ENCODE results near the gene USP31.

Gene USP31

DNA sequence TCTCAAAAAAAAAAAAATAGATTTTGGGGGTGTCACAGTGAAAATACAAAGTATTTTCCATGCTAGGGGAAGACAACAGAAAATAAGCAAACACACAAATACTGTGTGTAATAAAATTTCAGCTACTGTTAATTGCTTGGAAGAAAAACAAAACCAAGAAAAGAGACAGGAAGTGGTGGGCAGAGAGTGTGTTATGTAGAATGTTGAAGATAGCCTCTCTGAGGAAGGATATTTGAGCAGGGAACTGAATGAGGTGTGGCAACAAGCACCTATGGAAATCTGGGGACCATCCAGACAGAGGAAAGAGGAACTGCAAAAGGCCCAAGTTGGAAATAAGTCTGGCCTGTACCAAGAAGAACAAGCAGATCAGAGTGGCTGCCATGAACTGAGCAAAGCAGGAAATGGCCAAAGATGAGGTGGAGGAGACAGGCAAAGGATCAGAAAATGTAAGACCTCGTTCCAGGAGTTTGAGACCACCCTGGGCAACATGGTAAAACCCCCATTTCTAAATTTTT lies 7.8 kb upstream of the USP31 start:
- Histone ChIP-seq H3K4me3 (ENCODE audit: low read length) (no peak overlapping the region), H3K9me3 (ENCODE audit: control insufficient read depth, low read depth, low read length) (no peaks in the 10 kb centered on the region), H3K9ac (ENCODE audit: low read length) (no peak overlapping the region), H3K27ac (ENCODE audit: low read length) (no peak overlapping the region), H3K4me1 (ENCODE audit: control insufficient read depth, low read depth, low read length) (no peaks in the 10 kb centered on the region), H3K27me3 (ENCODE audit: control insufficient read depth, insufficient read depth, low read length) (no peaks in the 10 kb centered on the region), H3K36me3 (ENCODE audit: control insufficient read depth, low read depth, low read length) (no peaks in the 10 kb centered on the region)

DNA sequence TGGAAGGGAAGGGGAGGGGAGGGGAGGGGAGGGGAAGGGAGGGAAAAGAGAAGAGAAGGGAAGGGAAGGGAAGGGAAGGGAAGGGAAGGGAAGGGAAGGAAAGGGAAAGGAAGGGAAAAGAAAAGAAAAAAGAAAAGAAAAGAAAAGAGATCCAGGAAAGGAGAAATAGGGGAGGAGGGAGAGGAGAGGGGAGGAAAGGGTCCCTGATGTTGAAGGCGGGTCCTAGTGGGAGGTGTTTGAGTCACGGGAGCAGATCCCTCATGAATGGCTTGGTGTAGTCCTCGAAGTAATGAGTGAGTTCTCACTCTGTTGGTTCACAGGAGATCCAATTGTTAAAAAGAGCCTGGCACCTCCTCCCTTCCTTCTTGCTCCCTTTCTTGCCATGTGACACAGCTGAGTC lies 6.9 kb upstream of the USP31 start:
- H3K27me3 ChIP-seq (ENCODE audit: control insufficient read depth, insufficient read depth, low read length), result peaks cover under 1% of the 10 kb centered on the region
- no peaks in the 10 kb centered on the region for H3K9me3 ChIP-seq (ENCODE audit: control insufficient read depth, low read depth, low read length)
- no peak overlapping the region for H3K4me3 ChIP-seq (ENCODE audit: low read length)
- no peaks in the 10 kb centered on the region for H3K4me1 ChIP-seq (ENCODE audit: control insufficient read depth, low read depth, low read length)
- no peak overlapping the region for H3K9ac ChIP-seq (ENCODE audit: low read length)
- H3K27ac ChIP-seq (ENCODE audit: low read length), result no peak overlapping the region
- no peaks in the 10 kb centered on the region for H3K36me3 ChIP-seq (ENCODE audit: control insufficient read depth, low read depth, low read length)

DNA sequence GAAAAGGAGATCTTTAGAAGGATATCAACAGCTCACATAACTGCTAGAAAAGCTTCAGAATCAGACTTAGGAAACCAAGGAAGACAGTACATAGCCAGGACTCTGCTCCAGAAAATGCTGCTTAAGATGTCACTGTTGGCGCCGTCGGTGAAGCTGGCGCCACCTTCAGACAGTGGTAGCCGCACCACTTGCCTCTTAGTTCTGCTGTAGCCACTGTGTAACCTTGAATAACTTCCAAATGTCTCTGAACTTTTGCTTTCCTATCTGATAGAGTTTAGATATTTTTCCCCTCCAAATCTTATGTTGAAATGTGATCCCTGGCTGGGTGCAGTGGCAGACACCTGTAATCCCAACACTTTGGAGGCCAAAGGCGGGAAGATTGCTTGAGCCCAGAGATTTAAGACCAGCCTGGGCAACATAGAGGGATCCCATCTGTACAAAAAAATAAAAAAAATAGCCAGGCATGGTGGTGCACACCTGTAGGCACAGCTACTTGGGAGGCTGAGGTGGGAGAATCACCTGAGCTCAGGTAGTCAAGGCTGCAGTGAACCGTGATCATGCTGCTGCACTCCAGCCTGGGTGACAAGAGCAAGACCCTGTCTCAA lies 6.3 kb upstream of the USP31 start:
- Histone ChIP-seq H3K4me1 (ENCODE audit: control insufficient read depth, low read depth, low read length) (no peaks in the 10 kb centered on the region), H3K4me3 (ENCODE audit: low read length) (no peak overlapping the region), H3K9ac (ENCODE audit: low read length) (no peak overlapping the region), H3K27me3 (ENCODE audit: control insufficient read depth, insufficient read depth, low read length) (peaks cover 6% of the 10 kb centered on the region), H3K36me3 (ENCODE audit: control insufficient read depth, low read depth, low read length) (no peaks in the 10 kb centered on the region), H3K9me3 (ENCODE audit: control insufficient read depth, low read depth, low read length) (no peaks in the 10 kb centered on the region), H3K27ac (ENCODE audit: low read length) (no peak overlapping the region)

DNA sequence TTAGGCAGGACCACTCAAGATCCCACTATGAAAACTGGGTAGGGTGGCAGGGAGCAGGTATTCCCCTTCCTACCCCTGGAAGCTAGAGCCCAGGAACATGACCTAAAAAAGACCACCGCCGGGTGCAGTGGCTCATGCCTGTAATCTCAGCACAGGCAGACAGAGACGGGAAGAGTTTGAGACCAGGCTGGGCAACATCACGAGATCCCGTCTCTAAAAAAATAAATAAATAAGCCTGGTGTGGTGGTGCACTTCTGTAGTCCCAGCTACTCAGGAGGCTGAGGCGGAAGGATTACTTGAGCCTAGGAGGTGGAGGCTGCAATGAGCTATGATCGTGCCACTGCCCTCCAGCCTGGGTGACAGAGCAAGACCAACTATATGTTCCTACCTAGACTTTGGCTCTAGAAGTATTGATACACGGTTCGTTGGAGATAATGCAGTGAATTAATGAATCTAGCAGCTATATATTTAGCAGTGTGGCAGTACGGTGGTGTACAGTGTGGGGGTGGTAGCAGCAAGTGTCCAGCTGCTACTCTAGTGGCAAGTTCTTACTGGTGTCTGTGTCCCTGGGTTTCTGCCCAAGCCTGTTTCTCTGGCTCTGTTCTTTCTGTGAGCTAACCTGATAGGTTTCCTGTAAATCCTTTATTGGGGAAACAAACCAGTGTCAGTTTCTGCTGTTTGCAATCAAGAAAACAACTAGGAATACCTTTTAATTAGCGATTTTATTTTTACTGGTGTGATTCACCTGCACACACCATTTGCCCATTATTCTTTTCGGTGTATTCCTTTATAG lies 3.3 kb upstream of the USP31 start:
- Histone ChIP-seq H3K27me3 (ENCODE audit: control insufficient read depth, insufficient read depth, low read length) (peaks cover 17% of the 10 kb centered on the region), H3K9me3 (ENCODE audit: control insufficient read depth, low read depth, low read length) (no peaks in the 10 kb centered on the region), H3K4me1 (ENCODE audit: control insufficient read depth, low read depth, low read length) (peaks cover 4% of the 10 kb centered on the region), H3K36me3 (ENCODE audit: control insufficient read depth, low read depth, low read length) (no peaks in the 10 kb centered on the region), H3K9ac (ENCODE audit: low read length) (no peak overlapping the region), H3K27ac (ENCODE audit: low read length) (no peak overlapping the region), H3K4me3 (ENCODE audit: low read length) (no peak overlapping the region)

DNA sequence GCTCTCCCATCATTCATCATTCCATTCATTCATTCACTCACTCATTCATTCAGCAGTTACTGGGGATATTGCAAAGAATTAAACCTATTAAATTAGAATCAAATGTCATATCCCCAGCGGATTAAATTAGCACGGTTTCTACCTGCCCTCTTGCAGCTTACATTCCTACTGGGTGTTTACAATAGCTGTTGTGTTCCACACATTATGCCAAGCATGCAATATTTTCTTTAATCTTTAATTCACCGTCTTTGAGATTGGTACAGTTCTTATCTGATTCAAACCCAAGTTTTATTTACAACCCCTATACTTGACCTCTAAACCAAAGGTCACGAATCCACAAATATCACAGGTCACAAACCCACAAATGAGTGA lies 727 bp upstream of the USP31 start:
- H3K27me3 ChIP-seq (ENCODE audit: control insufficient read depth, insufficient read depth, low read length), result peaks cover 17% of the 10 kb centered on the region
- peaks cover 19% of the 10 kb centered on the region for H3K4me1 ChIP-seq (ENCODE audit: control insufficient read depth, low read depth, low read length)
- H3K9ac ChIP-seq (ENCODE audit: low read length), result no peak overlapping the region
- no peaks in the 10 kb centered on the region for H3K36me3 ChIP-seq (ENCODE audit: control insufficient read depth, low read depth, low read length)
- H3K27ac ChIP-seq (ENCODE audit: low read length), result no peak overlapping the region
- H3K4me3 ChIP-seq (ENCODE audit: low read length), result peak overlapping the region; percentile 76
- no peaks in the 10 kb centered on the region for H3K9me3 ChIP-seq (ENCODE audit: control insufficient read depth, low read depth, low read length)

DNA sequence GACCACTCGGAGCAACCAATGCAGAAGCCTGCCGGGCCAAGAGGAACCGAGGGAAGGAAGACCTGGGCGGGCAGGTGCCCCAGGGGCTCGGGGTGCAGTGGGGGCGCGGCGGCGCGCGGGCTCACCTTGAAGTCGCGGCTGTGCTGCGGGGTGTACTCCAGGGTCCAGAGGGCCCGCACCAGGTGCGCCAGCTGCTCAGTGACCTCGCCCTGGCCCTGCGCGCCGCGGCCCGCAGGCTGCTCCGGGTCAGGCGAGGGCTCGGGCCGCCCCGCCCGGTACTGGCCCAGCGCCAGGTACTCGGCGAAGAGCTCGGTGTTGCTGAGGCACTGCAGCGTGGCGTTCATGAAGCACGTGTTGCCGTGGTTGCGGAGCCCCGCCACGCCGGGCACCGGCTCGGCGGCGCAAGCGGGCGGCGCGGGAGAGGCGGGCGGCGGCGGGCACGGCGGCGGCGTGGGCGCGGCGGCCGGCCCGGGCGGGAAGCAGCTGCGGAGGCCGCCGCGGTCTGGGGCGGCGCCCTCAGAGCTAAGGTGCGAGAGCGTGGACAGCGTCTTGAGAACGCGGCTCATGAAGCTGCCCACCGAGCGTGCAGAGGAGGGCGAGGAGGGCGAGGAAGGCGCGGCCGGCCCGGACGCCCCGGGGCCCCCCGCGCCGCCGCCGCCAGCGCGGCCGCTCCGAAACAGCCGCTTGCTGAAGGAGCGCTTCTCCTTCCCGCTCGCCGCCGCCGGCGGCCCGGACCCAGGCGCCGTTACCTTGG lies 562 bp downstream of the USP31 start:
- peak overlapping the region; percentile 82 for H3K4me3 ChIP-seq (ENCODE audit: low read length)
- H3K4me1 ChIP-seq (ENCODE audit: control insufficient read depth, low read depth, low read length), result peaks cover 23% of the 10 kb centered on the region
- H3K9me3 ChIP-seq (ENCODE audit: control insufficient read depth, low read depth, low read length), result no peaks in the 10 kb centered on the region
- no peak overlapping the region for H3K27ac ChIP-seq (ENCODE audit: low read length)
- H3K9ac ChIP-seq (ENCODE audit: low read length), result peak overlapping the region; percentile 66
- H3K27me3 ChIP-seq (ENCODE audit: control insufficient read depth, insufficient read depth, low read length), result peaks cover 17% of the 10 kb centered on the region
- no peaks in the 10 kb centered on the region for H3K36me3 ChIP-seq (ENCODE audit: control insufficient read depth, low read depth, low read length)

DNA sequence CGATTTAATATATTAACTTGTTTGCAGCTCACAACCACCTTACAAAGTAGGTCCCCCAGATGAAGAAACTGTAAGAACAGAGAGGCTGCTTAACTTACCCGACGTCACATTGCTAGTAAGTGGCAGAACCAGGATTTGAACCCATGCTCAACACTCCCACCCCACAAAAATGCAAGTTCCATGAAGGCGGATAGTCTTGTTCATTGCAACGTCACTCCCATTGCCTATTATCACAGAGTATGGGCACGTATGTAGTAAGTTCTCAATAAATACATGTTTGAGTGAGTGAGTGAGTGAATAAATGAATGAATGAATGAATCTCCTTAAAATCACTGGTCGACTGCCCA lies 1.1 kb downstream of the USP31 start:
- no peaks in the 10 kb centered on the region for H3K36me3 ChIP-seq (ENCODE audit: control insufficient read depth, low read depth, low read length)
- H3K27ac ChIP-seq (ENCODE audit: low read length), result no peak overlapping the region
- peak overlapping the region; percentile 66 for H3K9ac ChIP-seq (ENCODE audit: low read length)

DNA sequence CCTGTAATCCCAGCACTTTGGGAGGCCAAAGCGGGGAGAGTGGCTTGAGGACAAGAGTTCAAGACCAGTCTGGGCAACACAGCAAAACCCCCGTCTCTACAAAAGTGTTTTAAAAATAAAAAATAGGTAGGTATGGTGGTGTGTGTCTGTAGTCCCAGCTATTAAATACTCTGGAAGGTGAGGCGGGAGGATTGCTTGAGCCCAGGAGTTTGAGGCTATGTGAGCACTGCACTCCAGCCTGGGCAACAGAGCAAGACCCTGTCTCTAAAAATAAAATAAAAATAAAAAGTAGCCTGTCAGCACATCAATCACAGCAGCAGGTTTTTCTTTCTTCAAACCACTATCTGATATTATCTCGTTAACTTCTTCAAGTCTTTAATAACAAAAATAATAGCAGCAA lies 1.6 kb downstream of the USP31 start:
- Histone ChIP-seq H3K9ac (ENCODE audit: low read length) (no peak overlapping the region), H3K4me1 (ENCODE audit: control insufficient read depth, low read depth, low read length) (peaks cover 23% of the 10 kb centered on the region), H3K9me3 (ENCODE audit: control insufficient read depth, low read depth, low read length) (no peaks in the 10 kb centered on the region), H3K27me3 (ENCODE audit: control insufficient read depth, insufficient read depth, low read length) (peaks cover 17% of the 10 kb centered on the region), H3K36me3 (ENCODE audit: control insufficient read depth, low read depth, low read length) (no peaks in the 10 kb centered on the region), H3K4me3 (ENCODE audit: low read length) (peak overlapping the region; percentile 82), H3K27ac (ENCODE audit: low read length) (no peak overlapping the region)

More for the DNA sequence above, 1.1 kb downstream of the USP31 start:
- H3K4me1 ChIP-seq (ENCODE audit: control insufficient read depth, low read depth, low read length), result peaks cover 23% of the 10 kb centered on the region
- H3K4me3 ChIP-seq (ENCODE audit: low read length), result peak overlapping the region; percentile 82
- no peaks in the 10 kb centered on the region for H3K9me3 ChIP-seq (ENCODE audit: control insufficient read depth, low read depth, low read length)
- peaks cover 17% of the 10 kb centered on the region for H3K27me3 ChIP-seq (ENCODE audit: control insufficient read depth, insufficient read depth, low read length)

DNA sequence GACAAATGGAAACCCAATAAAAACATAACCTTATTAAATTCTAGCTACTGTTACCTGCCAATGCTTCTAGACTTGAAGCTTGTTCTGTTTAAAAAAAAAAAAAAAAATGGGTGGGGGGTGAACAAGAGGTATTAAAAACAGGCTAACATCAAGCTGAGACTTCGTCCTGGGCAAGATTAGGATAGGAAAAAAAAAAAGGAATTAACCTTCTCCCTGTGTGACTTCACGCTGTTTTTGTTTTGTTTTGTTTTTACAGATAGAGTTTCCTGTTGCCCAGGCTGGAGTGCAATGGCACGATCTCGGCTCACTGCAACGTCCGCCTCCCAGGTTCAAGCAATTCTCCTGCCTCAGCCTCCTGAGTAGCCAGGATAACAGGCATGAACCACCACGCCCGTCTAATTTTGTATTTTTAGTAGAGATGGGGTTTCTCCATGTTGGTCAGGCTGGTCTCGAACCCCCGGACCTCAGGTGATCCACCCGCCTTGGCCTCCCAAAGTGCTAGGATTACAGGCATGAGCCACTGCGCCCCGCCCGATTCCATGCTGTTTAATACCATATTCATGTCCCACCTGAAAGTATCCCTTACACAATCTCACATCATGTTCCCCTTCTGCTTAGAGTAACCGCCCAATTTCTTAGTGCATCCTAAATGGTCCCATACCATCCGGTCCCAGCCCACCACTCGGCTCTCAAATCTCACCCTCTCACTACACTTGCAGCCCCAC lies 2.2 kb downstream of the USP31 start:
- H3K27me3 ChIP-seq (ENCODE audit: control insufficient read depth, insufficient read depth, low read length), result peaks cover 17% of the 10 kb centered on the region
- H3K27ac ChIP-seq (ENCODE audit: low read length), result no peak overlapping the region
- H3K9me3 ChIP-seq (ENCODE audit: control insufficient read depth, low read depth, low read length), result no peaks in the 10 kb centered on the region
- H3K4me3 ChIP-seq (ENCODE audit: low read length), result no peak overlapping the region
- H3K36me3 ChIP-seq (ENCODE audit: control insufficient read depth, low read depth, low read length), result no peaks in the 10 kb centered on the region
- H3K9ac ChIP-seq (ENCODE audit: low read length), result no peak overlapping the region
- H3K4me1 ChIP-seq (ENCODE audit: control insufficient read depth, low read depth, low read length), result peaks cover 23% of the 10 kb centered on the region

DNA sequence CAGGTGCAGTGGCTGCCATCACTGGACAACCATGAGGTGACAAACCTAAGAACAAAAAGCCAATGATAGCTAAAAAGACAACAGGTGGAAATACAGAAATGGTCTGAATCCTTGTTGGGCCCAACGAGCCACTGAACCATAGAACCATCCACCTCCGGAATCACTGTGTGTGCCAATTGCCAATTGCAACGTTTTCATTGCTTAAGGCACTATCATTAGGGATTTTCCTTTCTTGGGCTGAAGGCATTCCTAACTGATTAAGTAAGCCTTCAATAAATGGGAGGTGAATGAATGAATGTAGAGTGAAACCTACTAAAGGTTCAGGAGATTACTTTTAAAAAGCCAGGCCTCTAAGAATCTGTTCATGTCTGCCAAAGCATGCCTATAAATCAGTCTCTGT lies 3.6 kb downstream of the USP31 start:
- Histone ChIP-seq H3K9me3 (ENCODE audit: control insufficient read depth, low read depth, low read length) (no peaks in the 10 kb centered on the region), H3K4me1 (ENCODE audit: control insufficient read depth, low read depth, low read length) (peaks cover 23% of the 10 kb centered on the region), H3K27ac (ENCODE audit: low read length) (no peak overlapping the region), H3K27me3 (ENCODE audit: control insufficient read depth, insufficient read depth, low read length) (peaks cover 12% of the 10 kb centered on the region), H3K4me3 (ENCODE audit: low read length) (no peak overlapping the region), H3K36me3 (ENCODE audit: control insufficient read depth, low read depth, low read length) (no peaks in the 10 kb centered on the region), H3K9ac (ENCODE audit: low read length) (no peak overlapping the region)

DNA sequence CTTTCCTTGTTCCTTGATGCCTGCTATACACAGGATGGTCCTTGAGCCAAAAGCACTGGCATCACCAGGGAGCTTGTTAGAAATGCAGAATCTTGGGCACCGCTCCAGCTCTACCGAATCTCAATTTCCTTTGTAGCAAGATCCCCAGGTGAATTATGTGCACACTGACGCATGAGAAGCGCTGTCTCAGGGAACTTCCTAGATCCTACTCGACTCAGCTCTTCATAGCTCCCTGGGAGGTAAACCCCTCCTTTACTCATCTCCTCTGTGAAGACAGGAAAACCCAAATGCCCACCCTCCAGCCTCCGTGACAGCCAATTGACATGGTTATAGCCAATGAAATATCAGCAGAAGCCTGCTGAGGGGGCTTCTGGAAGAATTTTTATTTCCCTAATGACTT lies 4.1 kb downstream of the USP31 start:
- Histone ChIP-seq H3K36me3 (ENCODE audit: control insufficient read depth, low read depth, low read length) (no peaks in the 10 kb centered on the region), H3K27ac (ENCODE audit: low read length) (no peak overlapping the region), H3K9ac (ENCODE audit: low read length) (no peak overlapping the region), H3K9me3 (ENCODE audit: control insufficient read depth, low read depth, low read length) (no peaks in the 10 kb centered on the region), H3K4me1 (ENCODE audit: control insufficient read depth, low read depth, low read length) (peaks cover 23% of the 10 kb centered on the region), H3K27me3 (ENCODE audit: control insufficient read depth, insufficient read depth, low read length) (peaks cover 8% of the 10 kb centered on the region), H3K4me3 (ENCODE audit: low read length) (peak overlapping the region; percentile 29)
